ENCODE data around the gene KLHL6. TPM values are rescaled to one million over a fixed set of nuclear protein-coding genes. Genes with fewer than 3 reads are reported as not detected.

Gene KLHL6
- total RNA-seq, 1 experiment from 2014 or later, result 0.11 TPM

DNA sequence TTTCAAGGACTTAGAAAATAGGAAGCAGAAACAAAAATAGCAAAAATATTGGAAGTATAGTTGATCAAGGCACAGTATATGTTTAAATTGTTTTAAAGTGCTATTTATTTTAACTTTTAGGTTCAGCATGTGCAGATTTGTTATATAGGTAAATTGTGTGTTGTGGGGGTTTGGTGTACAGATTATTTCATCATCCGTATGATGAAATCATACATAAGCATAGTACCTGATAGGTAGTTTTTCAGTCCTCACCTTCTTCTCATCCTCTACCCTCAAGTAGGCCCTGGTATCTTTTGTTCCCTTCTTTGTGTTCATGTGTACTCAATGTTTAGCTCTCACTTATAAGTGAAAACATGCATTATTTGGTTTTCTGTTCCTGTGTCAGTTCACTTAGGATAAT is 50.9 kb downstream of the KLHL6 start:
- Mint-ChIP-seq H3K36me3 (no peaks in the 10 kb centered on the region), H3K9me3 (0 out of 2 replicates have a peak, but pooled peaks cover 4% of the 10 kb centered on the region), H3K27ac (no peak overlapping the region), H3K27me3 (ENCODE audit: low read depth) (peaks cover 4% of the 10 kb centered on the region; the same call in 1 of the 2 replicates), H3K4me1 (peaks cover 4% of the 10 kb centered on the region; the same call in 1 of the 2 replicates), H3K4me3 (no peak overlapping the region)
- ChIA-PET POLR2A (no interaction called here), CTCF (interaction anchor here (1.1 kb wide), 2 partner anchors 25 to 56 kb away, joined by 3 read pairs; no protein-coding TSS in a partner anchor)
- TF ChIP-seq HMGA2 (CRISPR knock-in tag; IDR thresholded peaks at IDR 0.05), result no peak
- no peak for TF ChIP-seq RORB (CRISPR knock-in tag; IDR thresholded peaks at IDR 0.05)
- no peak for TF ChIP-seq ZNF121 (CRISPR knock-in tag; IDR thresholded peaks at IDR 0.05)
- TF ChIP-seq, protein P1, sequence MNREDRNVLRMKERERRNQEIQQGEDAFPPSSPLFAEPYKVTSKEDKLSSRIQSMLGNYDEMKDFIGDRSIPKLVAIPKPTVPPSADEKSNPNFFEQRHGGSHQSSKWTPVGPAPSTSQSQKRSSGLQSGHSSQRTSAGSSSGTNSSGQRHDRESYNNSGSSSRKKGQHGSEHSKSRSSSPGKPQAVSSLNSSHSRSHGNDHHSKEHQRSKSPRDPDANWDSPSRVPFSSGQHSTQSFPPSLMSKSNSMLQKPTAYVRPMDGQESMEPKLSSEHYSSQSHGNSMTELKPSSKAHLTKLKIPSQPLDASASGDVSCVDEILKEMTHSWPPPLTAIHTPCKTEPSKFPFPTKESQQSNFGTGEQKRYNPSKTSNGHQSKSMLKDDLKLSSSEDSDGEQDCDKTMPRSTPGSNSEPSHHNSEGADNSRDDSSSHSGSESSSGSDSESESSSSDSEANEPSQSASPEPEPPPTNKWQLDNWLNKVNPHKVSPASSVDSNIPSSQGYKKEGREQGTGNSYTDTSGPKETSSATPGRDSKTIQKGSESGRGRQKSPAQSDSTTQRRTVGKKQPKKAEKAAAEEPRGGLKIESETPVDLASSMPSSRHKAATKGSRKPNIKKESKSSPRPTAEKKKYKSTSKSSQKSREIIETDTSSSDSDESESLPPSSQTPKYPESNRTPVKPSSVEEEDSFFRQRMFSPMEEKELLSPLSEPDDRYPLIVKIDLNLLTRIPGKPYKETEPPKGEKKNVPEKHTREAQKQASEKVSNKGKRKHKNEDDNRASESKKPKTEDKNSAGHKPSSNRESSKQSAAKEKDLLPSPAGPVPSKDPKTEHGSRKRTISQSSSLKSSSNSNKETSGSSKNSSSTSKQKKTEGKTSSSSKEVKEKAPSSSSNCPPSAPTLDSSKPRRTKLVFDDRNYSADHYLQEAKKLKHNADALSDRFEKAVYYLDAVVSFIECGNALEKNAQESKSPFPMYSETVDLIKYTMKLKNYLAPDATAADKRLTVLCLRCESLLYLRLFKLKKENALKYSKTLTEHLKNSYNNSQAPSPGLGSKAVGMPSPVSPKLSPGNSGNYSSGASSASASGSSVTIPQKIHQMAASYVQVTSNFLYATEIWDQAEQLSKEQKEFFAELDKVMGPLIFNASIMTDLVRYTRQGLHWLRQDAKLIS (CRISPR knock-in tag; IDR thresholded peaks at IDR 0.05; ENCODE audit: borderline replicate concordance), result no peak
- no peak for TF ChIP-seq MYBL2 (CRISPR knock-in tag; IDR thresholded peaks at IDR 0.05)
- ATAC-seq (no peak), DNase-seq (ENCODE audit: low spot score) (no peak)

DNA sequence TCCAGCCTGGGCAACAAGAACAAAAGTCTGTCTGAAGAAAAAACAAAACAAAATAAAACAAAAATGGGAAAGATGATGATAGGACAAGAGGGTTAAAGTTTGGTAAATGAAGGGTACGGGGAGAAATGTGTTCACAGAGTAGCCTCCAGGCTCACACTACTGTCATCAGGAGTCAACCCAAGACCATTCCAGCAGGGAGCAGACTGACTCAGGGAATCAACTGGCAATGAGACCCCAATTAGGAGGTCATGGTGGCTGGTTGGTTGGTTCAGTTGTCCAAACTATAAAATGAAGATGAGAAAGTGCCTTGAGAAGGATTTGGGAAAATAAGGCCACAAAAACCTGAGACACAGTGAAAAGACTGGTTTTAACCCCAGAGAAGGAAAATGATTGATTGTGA is 51.8 kb downstream of the KLHL6 start:
- ChIA-PET POLR2A (no interaction called here), CTCF (interaction anchor here (1.1 to 2.5 kb wide), 3 partner anchors 24 to 263 kb away, joined by 3 to 7 read pairs (median 3); no protein-coding TSS in a partner anchor)
- peaks cover 4% of the 10 kb centered on the region; the same call in 1 of the 2 replicates for H3K4me1 Mint-ChIP-seq
- H3K4me3 Mint-ChIP-seq, result no peak overlapping the region
- H3K27ac Mint-ChIP-seq, result no peak overlapping the region
- 0 out of 2 replicates have a peak, but pooled peaks cover 4% of the 10 kb centered on the region for H3K9me3 Mint-ChIP-seq
- peaks cover 4% of the 10 kb centered on the region; the same call in 1 of the 2 replicates for H3K27me3 Mint-ChIP-seq (ENCODE audit: low read depth)
- H3K36me3 Mint-ChIP-seq, result no peaks in the 10 kb centered on the region
- TF ChIP-seq JAZF1 (CRISPR knock-in tag; IDR thresholded peaks at IDR 0.05) (no peak), ZBTB21 (CRISPR knock-in tag; IDR thresholded peaks at IDR 0.05; ENCODE audit: borderline replicate concordance) (no peak), CREM (CRISPR knock-in tag; IDR thresholded peaks at IDR 0.05) (no peak), NR1H2 (CRISPR knock-in tag; IDR thresholded peaks at IDR 0.05) (no peak), TEAD1 (CRISPR knock-in tag; IDR thresholded peaks at IDR 0.05) (no peak), NFATC4 (CRISPR knock-in tag; IDR thresholded peaks at IDR 0.05) (no peak), NR3C1 (CRISPR knock-in tag; conservative IDR thresholded peaks at IDR 0.05; ENCODE audit: low read depth) (no peak), FOXP1 (CRISPR knock-in tag; IDR thresholded peaks at IDR 0.05; ENCODE audit: borderline replicate concordance) (no peak), CREB1 (CRISPR knock-in tag; IDR thresholded peaks at IDR 0.05) (no peak), ZNF423 (CRISPR knock-in tag; IDR thresholded peaks at IDR 0.05) (no peak), FOXK1 (CRISPR knock-in tag; IDR thresholded peaks at IDR 0.05) (no peak), ZNF232 (CRISPR knock-in tag; IDR thresholded peaks at IDR 0.05) (no peak), SMAD4 (CRISPR knock-in tag; IDR thresholded peaks at IDR 0.05) (no peak), CBFB (CRISPR knock-in tag; IDR thresholded peaks at IDR 0.05; ENCODE audit: low read depth) (no peak), RORB (CRISPR knock-in tag; IDR thresholded peaks at IDR 0.05) (no peak), EMX1 (CRISPR knock-in tag; IDR thresholded peaks at IDR 0.05) (no peak)
- TF ChIP-seq, protein P2, sequence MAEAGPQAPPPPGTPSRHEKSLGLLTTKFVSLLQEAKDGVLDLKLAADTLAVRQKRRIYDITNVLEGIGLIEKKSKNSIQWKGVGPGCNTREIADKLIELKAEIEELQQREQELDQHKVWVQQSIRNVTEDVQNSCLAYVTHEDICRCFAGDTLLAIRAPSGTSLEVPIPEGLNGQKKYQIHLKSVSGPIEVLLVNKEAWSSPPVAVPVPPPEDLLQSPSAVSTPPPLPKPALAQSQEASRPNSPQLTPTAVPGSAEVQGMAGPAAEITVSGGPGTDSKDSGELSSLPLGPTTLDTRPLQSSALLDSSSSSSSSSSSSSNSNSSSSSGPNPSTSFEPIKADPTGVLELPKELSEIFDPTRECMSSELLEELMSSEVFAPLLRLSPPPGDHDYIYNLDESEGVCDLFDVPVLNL (CRISPR knock-in tag; IDR thresholded peaks at IDR 0.05; ENCODE audit: borderline replicate concordance, low read depth), result no peak
- TF ChIP-seq, protein P3, sequence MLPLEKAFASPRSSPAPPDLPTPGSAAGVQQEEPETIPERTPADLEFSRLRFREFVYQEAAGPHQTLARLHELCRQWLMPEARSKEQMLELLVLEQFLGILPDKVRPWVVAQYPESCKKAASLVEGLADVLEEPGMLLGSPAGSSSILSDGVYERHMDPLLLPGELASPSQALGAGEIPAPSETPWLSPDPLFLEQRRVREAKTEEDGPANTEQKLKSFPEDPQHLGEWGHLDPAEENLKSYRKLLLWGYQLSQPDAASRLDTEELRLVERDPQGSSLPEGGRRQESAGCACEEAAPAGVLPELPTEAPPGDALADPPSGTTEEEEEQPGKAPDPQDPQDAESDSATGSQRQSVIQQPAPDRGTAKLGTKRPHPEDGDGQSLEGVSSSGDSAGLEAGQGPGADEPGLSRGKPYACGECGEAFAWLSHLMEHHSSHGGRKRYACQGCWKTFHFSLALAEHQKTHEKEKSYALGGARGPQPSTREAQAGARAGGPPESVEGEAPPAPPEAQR (CRISPR knock-in tag; IDR thresholded peaks at IDR 0.05), result no peak
- TF ChIP-seq, protein P4, sequence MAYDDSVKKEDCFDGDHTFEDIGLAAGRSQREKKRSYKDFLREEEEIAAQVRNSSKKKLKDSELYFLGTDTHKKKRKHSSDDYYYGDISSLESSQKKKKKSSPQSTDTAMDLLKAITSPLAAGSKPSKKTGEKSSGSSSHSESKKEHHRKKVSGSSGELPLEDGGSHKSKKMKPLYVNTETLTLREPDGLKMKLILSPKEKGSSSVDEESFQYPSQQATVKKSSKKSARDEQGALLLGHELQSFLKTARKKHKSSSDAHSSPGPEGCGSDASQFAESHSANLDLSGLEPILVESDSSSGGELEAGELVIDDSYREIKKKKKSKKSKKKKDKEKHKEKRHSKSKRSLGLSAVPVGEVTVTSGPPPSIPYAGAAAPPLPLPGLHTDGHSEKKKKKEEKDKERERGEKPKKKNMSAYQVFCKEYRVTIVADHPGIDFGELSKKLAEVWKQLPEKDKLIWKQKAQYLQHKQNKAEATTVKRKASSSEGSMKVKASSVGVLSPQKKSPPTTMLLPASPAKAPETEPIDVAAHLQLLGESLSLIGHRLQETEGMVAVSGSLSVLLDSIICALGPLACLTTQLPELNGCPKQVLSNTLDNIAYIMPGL (CRISPR knock-in tag; IDR thresholded peaks at IDR 0.05), result no peak
- TF ChIP-seq, protein P5, sequence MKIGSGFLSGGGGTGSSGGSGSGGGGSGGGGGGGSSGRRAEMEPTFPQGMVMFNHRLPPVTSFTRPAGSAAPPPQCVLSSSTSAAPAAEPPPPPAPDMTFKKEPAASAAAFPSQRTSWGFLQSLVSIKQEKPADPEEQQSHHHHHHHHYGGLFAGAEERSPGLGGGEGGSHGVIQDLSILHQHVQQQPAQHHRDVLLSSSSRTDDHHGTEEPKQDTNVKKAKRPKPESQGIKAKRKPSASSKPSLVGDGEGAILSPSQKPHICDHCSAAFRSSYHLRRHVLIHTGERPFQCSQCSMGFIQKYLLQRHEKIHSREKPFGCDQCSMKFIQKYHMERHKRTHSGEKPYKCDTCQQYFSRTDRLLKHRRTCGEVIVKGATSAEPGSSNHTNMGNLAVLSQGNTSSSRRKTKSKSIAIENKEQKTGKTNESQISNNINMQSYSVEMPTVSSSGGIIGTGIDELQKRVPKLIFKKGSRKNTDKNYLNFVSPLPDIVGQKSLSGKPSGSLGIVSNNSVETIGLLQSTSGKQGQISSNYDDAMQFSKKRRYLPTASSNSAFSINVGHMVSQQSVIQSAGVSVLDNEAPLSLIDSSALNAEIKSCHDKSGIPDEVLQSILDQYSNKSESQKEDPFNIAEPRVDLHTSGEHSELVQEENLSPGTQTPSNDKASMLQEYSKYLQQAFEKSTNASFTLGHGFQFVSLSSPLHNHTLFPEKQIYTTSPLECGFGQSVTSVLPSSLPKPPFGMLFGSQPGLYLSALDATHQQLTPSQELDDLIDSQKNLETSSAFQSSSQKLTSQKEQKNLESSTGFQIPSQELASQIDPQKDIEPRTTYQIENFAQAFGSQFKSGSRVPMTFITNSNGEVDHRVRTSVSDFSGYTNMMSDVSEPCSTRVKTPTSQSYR (CRISPR knock-in tag; IDR thresholded peaks at IDR 0.05), result no peak
- no peak for DNase-seq (ENCODE audit: low spot score)
- peak; percentile 50; the same call in 1 of the 2 replicates for ATAC-seq
